Mesodermal cell (in vitro differentiated cells): ENCODE measurements around the gene MPP3.

Source experiments
- H3K27ac ChIP-seq: 2 replicates; pipeline ENCODE4 v1.7.0; 2013; ENCODE audit warnings: mild to moderate bottlenecking, low read depth, low read length, moderate library complexity; ENCODE audit not compliant: severe bottlenecking
- H3K36me3 ChIP-seq: 2 replicates; pipeline ENCODE4 v1.7.1; 2013; ENCODE audit warnings: mild to moderate bottlenecking, low read length, moderate library complexity; ENCODE audit not compliant: control insufficient read depth, insufficient read depth
- H3K4me1 ChIP-seq: one replicate; pipeline ENCODE4 v1.7.1; 2013; ENCODE audit warnings: mild to moderate bottlenecking, low read length; ENCODE audit not compliant: insufficient read depth, control insufficient read depth, poor library complexity, severe bottlenecking
- H3K4me3 ChIP-seq: 2 replicates; pipeline ENCODE4 v1.7.0; 2013; ENCODE audit warnings: low read length, control low read depth, mild to moderate bottlenecking; ENCODE audit not compliant: insufficient read depth, poor library complexity, severe bottlenecking; ENCODE audit errors: extremely low read depth
- H3K9me3 ChIP-seq: 2 replicates; pipeline ENCODE4 v1.7.1; 2013; ENCODE audit warnings: mild to moderate bottlenecking, low read length, moderate library complexity; ENCODE audit not compliant: control insufficient read depth
- WGBS, 2 experiments: methylation state at CpG; one replicate each; pipeline ENCODE4 v1.1.5; 2013; ENCODE audit warnings: missing lambda C conversion rate in 2 of 2; ENCODE audit not compliant: insufficient coverage in 2 of 2; 5-methylcytosine and 5-hydroxymethylcytosine counted together

The MPP3 gene

DNA sequence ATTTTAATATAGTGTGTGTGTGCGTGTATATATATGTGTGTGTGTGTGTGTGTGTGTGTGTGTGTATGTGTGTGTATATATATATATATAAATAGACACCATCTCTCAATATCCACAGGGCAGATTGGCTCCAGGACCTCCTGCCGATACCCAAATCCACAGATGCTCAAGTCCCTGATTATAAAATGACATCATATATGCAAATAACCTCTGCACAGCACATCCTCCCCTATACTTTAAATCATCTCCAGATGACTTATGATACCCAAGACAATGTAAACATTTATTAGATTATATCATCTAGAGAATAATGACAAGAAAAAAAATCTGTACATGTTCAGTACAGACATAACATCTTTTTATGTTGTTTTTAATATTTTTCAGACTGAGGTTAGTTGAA is 62.0 kb downstream of the MPP3 start:
- H3K9me3 ChIP-seq: no peaks in the 10 kb centered on the region
- H3K36me3 ChIP-seq: peaks cover 84% of the 10 kb centered on the region
- WGBS, 2 experiments: no CpG with 5 or more reads among the region's 2 CpGs
- no peak overlapping the region for H3K4me3 ChIP-seq
- H3K27ac ChIP-seq: no peak overlapping the region
- H3K4me1 ChIP-seq: no peaks in the 10 kb centered on the region

DNA sequence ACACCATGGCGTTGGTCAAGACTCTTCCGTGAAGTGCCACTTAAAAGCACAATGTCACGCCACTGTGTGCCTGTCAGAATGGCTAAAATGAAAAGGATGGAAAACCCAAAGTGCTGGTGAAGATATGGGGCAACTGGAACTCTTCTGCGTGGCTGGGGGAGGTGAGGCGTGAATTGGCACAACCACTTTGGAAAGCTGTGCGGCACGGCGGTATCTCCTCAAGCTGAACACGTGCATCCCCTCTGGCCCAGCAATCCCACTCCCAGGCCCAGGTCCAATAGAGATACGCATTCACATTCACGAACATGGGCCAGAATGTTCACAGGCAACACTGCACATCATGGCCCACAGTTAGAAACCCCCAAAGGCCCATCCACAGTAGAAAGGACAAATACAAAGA is 63.1 kb downstream of the MPP3 start:
- Histone ChIP-seq H3K4me3 (no peak overlapping the region), H3K36me3 (peaks cover 80% of the 10 kb centered on the region), H3K27ac (no peak overlapping the region), H3K9me3 (no peaks in the 10 kb centered on the region), H3K4me1 (no peaks in the 10 kb centered on the region)
- 96 to 98% methylated on average over 9 to 11 of the region's 11 CpGs for WGBS, 2 experiments

DNA sequence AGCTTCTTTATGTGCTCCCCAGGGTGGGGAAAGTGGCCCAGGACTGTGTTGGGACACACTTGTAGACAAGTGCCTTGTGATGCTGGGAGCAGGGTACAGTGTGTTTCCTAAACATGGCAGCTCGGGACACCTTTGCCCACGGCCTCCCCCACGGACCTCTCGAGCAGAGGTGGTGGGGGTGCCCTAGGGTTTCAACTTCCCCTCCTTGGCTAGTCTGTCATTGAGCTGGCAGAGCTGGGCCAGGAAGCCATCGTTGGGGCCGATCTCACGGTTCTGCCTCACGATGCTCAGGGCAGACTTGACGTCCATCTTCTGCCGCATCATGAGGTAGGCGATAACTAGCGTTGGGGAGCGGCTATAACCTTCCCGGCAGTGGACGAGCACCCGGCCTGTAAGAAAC is 63.5 kb downstream of the MPP3 start:
- Histone ChIP-seq H3K9me3 (no peaks in the 10 kb centered on the region), H3K36me3 (peaks cover 76% of the 10 kb centered on the region), H3K4me1 (no peaks in the 10 kb centered on the region), H3K4me3 (no peak overlapping the region), H3K27ac (no peak overlapping the region)
- 94 to 98% methylated on average over 16 of the region's 16 CpGs for WGBS, 2 experiments

DNA sequence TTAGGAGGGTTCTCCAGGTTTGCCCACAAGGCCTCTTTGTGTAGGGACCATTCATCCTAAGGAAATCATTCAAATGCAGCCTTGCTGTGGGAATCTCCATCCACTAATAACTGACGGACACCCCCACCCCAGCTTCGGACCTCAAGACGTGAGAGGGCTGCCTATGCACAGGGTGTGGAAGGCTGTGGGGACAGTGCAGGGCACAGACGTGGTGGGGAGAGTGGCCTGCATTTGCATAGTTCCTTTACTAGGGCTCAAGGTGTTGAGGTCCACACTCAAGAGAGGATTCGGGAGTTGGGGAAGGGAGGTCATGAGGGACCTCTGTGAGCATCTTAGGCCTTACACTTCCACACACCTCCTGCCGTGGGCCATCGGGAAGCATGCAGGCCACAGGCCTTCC is 64.0 kb downstream of the MPP3 start:
- Histone ChIP-seq H3K4me3 (no peak overlapping the region), H3K4me1 (no peaks in the 10 kb centered on the region), H3K9me3 (no peaks in the 10 kb centered on the region), H3K36me3 (peaks cover 71% of the 10 kb centered on the region), H3K27ac (no peak overlapping the region)
- 100% methylated on average over 3 of the region's 7 CpGs; no CpG with 5 or more reads in 1 of the 2 experiments for WGBS, 2 experiments

DNA sequence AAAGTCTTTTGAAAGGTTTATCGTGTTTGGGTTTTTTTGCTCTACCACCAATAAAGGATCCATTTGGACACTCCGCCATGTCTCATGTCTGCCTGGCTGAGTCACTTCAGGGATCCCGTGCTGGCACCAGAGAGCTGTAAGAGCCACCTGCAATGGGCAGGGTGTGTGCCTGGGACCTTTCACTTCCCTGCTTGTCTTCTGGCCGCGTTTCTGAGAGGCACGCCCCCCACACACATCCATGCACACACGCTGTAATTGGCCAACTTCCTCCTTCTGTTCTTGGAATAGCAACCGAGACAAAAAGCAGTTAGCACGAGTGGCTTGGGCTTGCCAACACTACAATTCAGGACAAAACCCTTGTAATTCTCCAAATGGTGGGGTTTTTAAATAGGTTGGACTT is 64.6 kb downstream of the MPP3 start:
- 66 to 76% methylated on average over 3 to 7 of the region's 9 CpGs for WGBS, 2 experiments
- no peak overlapping the region for H3K4me3 ChIP-seq
- no peak overlapping the region for H3K27ac ChIP-seq
- no peaks in the 10 kb centered on the region for H3K9me3 ChIP-seq
- peaks cover 66% of the 10 kb centered on the region for H3K36me3 ChIP-seq
- no peaks in the 10 kb centered on the region for H3K4me1 ChIP-seq

DNA sequence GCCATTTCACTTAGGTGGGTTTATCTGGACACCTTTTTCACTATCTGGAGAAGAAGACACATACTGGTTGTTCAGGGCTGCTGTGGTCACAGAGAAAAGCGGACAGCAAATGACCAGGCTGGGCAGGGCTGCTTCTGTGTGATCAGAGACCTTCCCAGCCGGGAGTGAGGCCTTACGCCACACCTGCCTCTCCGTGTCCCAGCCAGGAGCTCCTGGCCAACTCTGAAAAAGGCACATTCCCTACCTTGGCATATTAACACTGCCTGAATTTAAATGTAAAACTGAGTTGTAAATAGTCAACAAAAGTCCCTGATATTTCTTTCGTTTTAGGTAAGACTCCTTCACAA is 65.3 kb downstream of the MPP3 start:
- WGBS, 2 experiments: 100% methylated on average over 2 to 3 of the region's 5 CpGs
- Histone ChIP-seq H3K4me1 (no peaks in the 10 kb centered on the region), H3K27ac (no peak overlapping the region), H3K36me3 (peaks cover 59% of the 10 kb centered on the region), H3K9me3 (no peaks in the 10 kb centered on the region), H3K4me3 (no peak overlapping the region)

DNA sequence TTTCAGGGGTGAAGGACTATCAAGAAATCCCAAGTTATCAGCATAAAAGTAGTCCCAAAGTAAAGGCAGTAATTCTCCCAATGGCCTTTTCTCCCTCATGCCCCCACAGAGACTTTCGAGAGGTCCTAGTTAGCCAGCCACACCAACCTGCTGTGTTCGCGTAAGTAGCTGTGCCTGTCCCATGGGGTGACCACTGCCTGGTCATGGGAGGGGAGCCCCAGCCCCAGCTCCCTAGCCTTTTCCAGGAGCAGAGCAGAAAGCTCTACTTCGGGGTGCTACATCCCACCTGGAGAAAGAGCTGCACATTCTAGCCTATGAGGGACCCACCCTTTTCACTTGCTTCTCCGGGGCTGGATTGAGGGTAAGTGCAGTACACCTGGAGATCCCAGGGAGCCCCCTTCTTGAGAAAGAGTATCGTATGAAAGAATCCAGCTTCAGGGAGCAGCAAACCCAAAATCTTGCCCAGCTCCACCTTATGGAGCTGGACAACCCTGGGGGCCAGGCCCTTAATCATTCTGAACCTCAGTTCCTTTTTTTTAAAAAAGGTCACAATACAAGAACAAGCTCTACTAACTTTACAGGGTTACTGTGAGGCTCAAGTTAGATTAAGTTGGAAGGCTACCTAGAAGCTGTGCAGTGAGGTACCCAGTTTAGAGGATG is 65.8 kb downstream of the MPP3 start:
- no peak overlapping the region for H3K27ac ChIP-seq
- no peaks in the 10 kb centered on the region for H3K4me1 ChIP-seq
- H3K4me3 ChIP-seq: no peak overlapping the region
- H3K36me3 ChIP-seq: peaks cover 54% of the 10 kb centered on the region
- no peaks in the 10 kb centered on the region for H3K9me3 ChIP-seq
- 89 to 96% methylated on average over 5 to 6 of the region's 6 CpGs for WGBS, 2 experiments

DNA sequence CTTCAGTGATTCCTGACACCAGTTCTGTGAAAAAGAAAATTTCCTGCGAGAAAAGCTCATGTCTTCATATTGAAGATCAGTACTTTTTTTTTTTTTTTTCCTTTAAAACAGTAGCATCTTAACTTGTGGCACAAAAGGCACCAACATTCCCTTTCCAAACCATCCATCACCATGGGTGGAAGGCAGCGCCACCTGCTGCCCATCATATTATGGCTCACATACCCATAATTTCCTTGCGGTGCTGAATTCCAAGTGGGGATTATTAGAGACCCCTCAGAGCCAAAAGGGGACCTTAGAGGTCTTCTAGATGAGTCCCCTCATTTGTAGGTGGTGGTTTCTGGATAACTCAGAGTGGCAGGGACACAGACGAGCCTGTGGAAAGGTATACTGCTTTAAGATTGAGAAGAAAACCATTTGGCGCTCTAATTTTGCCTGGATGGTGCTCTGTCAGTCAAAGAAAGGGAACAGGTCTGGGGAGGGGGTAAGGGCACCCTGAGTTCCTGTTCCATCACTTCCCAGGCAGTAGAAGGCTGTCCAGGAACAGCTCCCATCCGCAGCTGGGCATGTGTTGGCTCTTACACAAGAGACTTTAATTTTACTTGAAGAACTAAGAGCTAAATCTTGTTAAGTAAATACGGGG is 66.4 kb downstream of the MPP3 start:
- Histone ChIP-seq H3K4me1 (no peaks in the 10 kb centered on the region), H3K36me3 (peaks cover 48% of the 10 kb centered on the region), H3K4me3 (no peak overlapping the region), H3K27ac (no peak overlapping the region), H3K9me3 (no peaks in the 10 kb centered on the region)
- 36 to 50% methylated on average over 4 to 7 of the region's 7 CpGs for WGBS, 2 experiments

DNA sequence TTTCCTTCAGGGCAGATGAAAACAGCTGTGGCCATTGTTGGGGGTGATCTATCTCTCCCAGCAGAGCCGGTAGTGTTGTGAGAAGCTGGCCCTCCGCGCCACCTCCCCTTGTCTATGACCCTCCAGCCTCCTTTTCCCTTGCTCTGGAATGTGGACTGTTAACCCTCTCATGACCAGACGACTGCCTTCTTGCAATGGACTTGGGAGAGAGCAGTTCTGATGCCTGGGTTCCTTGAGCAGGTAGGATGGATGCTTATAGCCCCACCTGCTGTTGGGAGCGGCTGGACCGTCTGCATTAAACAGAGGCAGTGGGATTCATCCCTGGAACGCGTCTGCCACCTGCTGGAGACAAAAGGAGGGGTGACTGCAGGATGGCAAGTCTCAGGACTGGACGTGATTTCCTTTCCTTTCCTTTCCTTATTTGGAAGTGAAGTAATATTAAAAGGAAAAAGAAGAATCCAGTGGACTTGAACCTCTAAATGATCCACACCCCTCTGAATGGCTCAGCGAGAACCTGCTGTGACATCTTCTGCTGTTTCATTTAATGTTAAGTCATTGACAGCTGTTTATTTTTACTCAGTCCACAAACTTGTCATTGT is 72.6 kb downstream of the MPP3 start:
- Histone ChIP-seq H3K36me3 (no peaks in the 10 kb centered on the region), H3K27ac (peak overlapping the region; percentile 16), H3K9me3 (no peaks in the 10 kb centered on the region), H3K4me3 (peak overlapping the region; percentile 19), H3K4me1 (peaks cover 30% of the 10 kb centered on the region)
- 0% methylated on average over 3 to 4 of the region's 10 CpGs for WGBS, 2 experiments

DNA sequence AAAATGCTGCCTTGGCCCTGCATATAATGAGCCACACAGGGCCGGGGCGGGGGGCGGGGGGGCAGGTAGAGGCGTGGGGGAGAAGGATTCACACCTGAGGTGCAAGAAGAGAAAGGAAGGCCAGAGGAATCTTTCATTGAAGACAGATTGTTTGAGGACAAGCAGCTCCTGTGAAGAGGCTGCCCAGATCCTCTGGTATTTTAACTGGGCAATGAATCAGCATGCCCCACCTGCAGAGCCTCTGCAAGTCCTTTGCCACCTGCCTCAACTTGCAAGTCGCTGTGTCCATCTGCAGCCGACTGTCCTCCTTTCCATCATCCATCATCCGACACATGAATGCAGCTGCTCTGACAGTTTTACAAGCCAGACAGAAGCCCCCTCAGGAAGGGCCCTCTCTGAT is 73.1 kb downstream of the MPP3 start:
- no peaks in the 10 kb centered on the region for H3K9me3 ChIP-seq
- peak overlapping the region; percentile 19 for H3K4me3 ChIP-seq
- peak overlapping the region; percentile 16 for H3K27ac ChIP-seq
- 56 to 61% methylated on average over 3 to 7 of the region's 7 CpGs for WGBS, 2 experiments
- H3K36me3 ChIP-seq: no peaks in the 10 kb centered on the region
- H3K4me1 ChIP-seq: peaks cover 35% of the 10 kb centered on the region
